Dedifferentiated amniotic fluid mesenchymal stem cell (primary cell): ENCODE measurements around the gene MPDU1.
A peak's percentile ranks its signal among the peaks of the same experiment; 100 is the strongest.

Experiments used
- DNase-seq: peaks from one replicate; pipeline ENCODE4 v3.0.0-alpha.2; 2016; ENCODE audit errors: extremely low spot score

MPDU1 gene

GRCh38 chr17:7560172-7561027 lies 23.3 kb upstream of the MPDU1 start:
- no peak for DNase-seq

- peak; percentile 83 for DNase-seq
Observed at GRCh38 chr17:7561028-7561575, 22.6 kb upstream of the MPDU1 start.

GRCh38 chr17:7561589-7562207 lies 22.0 kb upstream of the MPDU1 start, which contains the start of gene SENP3:
Gene SENP3, plus strand, starts transcription at chr17:7561919. Its CDS starts 1,158 bp downstream, at chr17:7563077.
- DNase-seq = peak; percentile 87

- no peak for DNase-seq
Observed at GRCh38 chr17:7562208-7562605, 21.4 kb upstream of the MPDU1 start.

- DNase-seq = no peak
Observed at GRCh38 chr17:7563115-7563869, 20.4 kb upstream of the MPDU1 start.

GRCh38 chr17:7569571-7569970 lies 14.1 kb upstream of the MPDU1 start:
- DNase-seq = no peak

GRCh38 chr17:7570351-7570750 lies 13.3 kb upstream of the MPDU1 start:
- no peak for DNase-seq

- no peak for DNase-seq
Observed at GRCh38 chr17:7572338-7572587, 11.4 kb upstream of the MPDU1 start.

- peak; percentile 99 for DNase-seq
Observed at GRCh38 chr17:7572588-7573323, 10.9 kb upstream of the MPDU1 start.

- peak; percentile 79 for DNase-seq
Observed at GRCh38 chr17:7573324-7574080, 10.2 kb upstream of the MPDU1 start.

- DNase-seq = no peak
Observed at GRCh38 chr17:7574176-7574953, 9.3 kb upstream of the MPDU1 start.

GRCh38 chr17:7575481-7575883 lies 8.2 kb upstream of the MPDU1 start:
- no peak for DNase-seq

GRCh38 chr17:7575959-7576358 lies 7.7 kb upstream of the MPDU1 start:
- no peak for DNase-seq

- no peak for DNase-seq
Observed at GRCh38 chr17:7576432-7576937, 7.2 kb upstream of the MPDU1 start.

- no peak for DNase-seq
Observed at GRCh38 chr17:7577327-7578199, 6.1 kb upstream of the MPDU1 start.

GRCh38 chr17:7579001-7579833 lies 4.4 kb upstream of the MPDU1 start, which contains the start of gene CD68:
Gene CD68, plus strand, starts transcription at chr17:7579638. Its CDS starts 40 bp downstream, at chr17:7579678.
- peak; percentile 40 for DNase-seq

GRCh38 chr17:7579834-7580603 lies 3.6 kb upstream of the MPDU1 start:
- no peak for DNase-seq
